ENCODE data around the gene AUTS2.

- no peak for TF ChIP-seq CTCF (IDR thresholded peaks at IDR 0.05)
- TF ChIP-seq POLR2AphosphoS5 (IDR thresholded peaks at IDR 0.05), result no peak
Measured at GRCh38 chr7:70034999-70035398, 436.7 kb downstream of the AUTS2 start.

All from breast epithelium (tissue), 3 donors.